GM23248 (cell line): ENCODE results near the gene TMEM191C.

Experiments
- EZH2 ChIP-seq: fragments of 200-600 bp; sonication (generic); IDR thresholded peaks from 2 replicates; pipeline ENCODE4 v1.6.1; 2018; ENCODE audit warnings: antibody characterized with exemption, mild to moderate bottlenecking; ENCODE audit not compliant: insufficient read depth, poor library complexity, severe bottlenecking
- EZH2phosphoT487 ChIP-seq: fragments of 200-600 bp; sonication (generic); IDR thresholded peaks from 2 replicates; pipeline ENCODE4 v1.6.1; 2018; ENCODE audit warnings: antibody characterized with exemption, moderate library complexity, mild to moderate bottlenecking, low read depth; ENCODE audit not compliant: insufficient read depth

GRCh38 chr22:21445437-21446127 lies 21.6 kb upstream of the TMEM191C start:
- no peak for TF ChIP-seq EZH2
- TF ChIP-seq EZH2phosphoT487 = no peak
